Mononuclear cell (primary cell): Measurements from ENCODE around the gene KCTD5. TPM values are rescaled to one million over a fixed set of nuclear protein-coding genes. Genes with fewer than 3 reads are reported as not detected.

Source experiments
- H3K27me3 ChIP-seq: 2 replicates; pipeline ENCODE4 v1.6.0; 2011; ENCODE audit warnings: low read length, control low read depth; ENCODE audit not compliant: insufficient read depth
- H3K4me1 ChIP-seq: 2 replicates; pipeline ENCODE4 v1.5.1; 2011; ENCODE audit warnings: mild to moderate bottlenecking, low read length, control low read depth; ENCODE audit not compliant: insufficient read depth
- H3K4me3 ChIP-seq: 2 replicates; pipeline ENCODE4 v1.5.1; 2011; ENCODE audit warnings: mild to moderate bottlenecking, low read length, moderate library complexity
- H3K9me3 ChIP-seq: 2 replicates; pipeline ENCODE4 v1.5.1; 2011; ENCODE audit warnings: low read depth, mild to moderate bottlenecking, control low read depth, low read length
- total RNA-seq: library from RNA; depleted of rRNA; stranded (reverse); fragments of >200 nt; gene quantifications from one replicate; pipeline ENCODE4 v1.2.3, GENCODE V29; 2012

The KCTD5 gene
- total RNA-seq, 1 donor: 17.7 TPM

DNA sequence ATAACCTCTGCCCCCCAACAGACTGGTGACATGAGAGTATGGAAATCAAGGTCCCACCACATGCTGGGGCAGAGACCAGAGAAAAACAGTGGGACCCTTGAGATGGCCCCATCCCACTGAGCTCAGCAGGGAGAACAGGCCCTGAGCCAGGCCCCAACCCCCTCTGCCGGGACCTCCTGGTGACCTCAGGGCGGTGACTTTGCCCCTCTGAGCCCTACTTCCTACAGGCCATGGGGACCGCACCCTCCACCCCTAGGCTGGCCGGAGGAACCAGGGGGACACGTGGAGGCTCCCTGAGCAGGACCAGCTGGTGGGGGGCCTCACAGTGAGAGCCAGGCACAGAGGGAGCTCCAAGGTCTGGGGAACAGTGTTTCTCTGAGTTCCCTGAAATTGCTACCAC is 56.3 kb downstream of the KCTD5 start:
- no peaks in the 10 kb centered on the region for H3K27me3 ChIP-seq
- no peaks in the 10 kb centered on the region for H3K4me1 ChIP-seq
- no peak overlapping the region for H3K4me3 ChIP-seq
- H3K9me3 ChIP-seq: no peaks in the 10 kb centered on the region

DNA sequence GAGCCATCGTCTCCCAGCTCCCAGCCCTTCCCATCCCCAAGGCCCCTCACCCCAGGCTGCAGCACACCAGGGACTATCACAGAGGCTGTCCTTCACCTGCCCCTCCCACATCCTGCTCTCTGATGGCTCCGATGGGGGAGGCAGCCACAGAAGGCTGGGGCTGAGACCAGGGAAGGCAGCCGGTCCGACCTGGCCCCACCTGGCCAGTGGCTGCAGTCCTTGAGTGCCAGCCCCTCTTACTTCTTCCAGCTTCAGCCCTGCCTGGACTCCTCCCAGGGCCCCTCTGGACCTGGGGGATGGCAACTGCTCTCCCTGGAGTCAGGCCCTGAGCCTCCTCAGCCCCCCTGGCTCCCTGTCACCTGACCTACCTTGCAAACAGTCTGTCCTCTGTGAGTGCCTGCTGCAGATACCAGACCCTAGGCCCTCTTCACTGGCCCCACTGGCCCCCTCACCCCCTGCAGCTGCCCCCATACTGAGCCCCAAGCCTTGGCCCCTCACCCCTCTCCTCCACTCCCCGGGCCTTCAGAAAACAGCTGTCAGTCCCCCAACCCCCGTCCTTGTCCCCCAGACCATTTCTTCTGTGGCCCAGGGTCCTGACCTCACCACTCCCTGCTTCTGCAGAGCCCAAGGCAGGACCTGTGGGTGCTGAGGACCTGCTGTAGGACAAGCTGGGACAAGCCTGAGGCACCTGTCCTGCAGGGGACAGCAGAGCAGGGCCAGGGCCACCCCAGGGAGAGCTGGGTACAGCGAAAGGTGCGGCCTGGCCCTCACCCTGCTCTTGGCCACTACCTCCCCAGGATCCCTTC is 57.5 kb downstream of the KCTD5 start:
- H3K4me1 ChIP-seq: no peaks in the 10 kb centered on the region
- H3K4me3 ChIP-seq: no peak overlapping the region
- H3K9me3 ChIP-seq: no peaks in the 10 kb centered on the region
- H3K27me3 ChIP-seq: no peaks in the 10 kb centered on the region

DNA sequence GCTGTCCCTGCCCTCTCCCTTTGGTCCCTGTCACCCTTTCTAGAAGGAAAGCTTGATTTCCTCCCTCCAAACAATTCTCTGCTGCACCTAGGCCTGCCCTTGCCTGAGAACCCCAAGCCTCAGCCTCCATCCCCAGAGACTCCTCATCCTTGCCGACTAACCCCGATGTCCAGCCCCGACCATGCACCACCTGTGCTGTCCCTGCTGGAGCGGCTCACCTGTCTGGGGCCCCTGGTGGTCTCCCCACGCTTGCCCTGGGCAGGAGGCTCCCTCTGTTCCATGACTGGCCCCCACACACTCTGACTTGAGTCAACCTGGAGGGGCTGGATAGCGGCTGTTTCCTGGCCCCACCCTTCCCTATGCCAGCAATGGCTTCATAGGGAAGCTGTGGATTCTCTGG is 58.2 kb downstream of the KCTD5 start:
- Histone ChIP-seq H3K4me3 (no peak overlapping the region), H3K4me1 (no peaks in the 10 kb centered on the region)

DNA sequence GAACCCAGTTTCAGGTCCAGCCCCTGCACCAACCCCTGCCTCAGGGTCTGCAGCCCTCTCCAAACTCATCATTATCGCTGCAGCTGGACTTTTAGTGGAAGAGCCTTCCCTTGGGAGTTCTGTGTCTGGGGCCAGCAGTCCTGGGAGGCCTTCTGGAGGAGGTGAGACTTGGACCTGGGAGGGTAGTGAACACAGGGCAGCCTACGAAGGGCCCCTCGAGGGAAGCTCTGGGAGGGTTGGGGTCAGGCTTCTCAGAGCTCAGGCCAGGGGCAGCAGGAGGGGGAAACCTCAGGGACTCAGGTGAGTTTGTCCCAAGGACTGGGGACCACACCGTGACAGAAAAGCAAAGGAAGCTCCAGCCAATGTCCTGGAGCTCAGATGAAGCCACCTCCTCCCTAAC is 58.8 kb downstream of the KCTD5 start:
- no peaks in the 10 kb centered on the region for H3K9me3 ChIP-seq
- no peaks in the 10 kb centered on the region for H3K4me1 ChIP-seq
- no peaks in the 10 kb centered on the region for H3K27me3 ChIP-seq
- H3K4me3 ChIP-seq: no peak overlapping the region

More for the DNA sequence above, 58.2 kb downstream of the KCTD5 start:
- H3K27me3 ChIP-seq: no peaks in the 10 kb centered on the region
- H3K9me3 ChIP-seq: no peaks in the 10 kb centered on the region

DNA sequence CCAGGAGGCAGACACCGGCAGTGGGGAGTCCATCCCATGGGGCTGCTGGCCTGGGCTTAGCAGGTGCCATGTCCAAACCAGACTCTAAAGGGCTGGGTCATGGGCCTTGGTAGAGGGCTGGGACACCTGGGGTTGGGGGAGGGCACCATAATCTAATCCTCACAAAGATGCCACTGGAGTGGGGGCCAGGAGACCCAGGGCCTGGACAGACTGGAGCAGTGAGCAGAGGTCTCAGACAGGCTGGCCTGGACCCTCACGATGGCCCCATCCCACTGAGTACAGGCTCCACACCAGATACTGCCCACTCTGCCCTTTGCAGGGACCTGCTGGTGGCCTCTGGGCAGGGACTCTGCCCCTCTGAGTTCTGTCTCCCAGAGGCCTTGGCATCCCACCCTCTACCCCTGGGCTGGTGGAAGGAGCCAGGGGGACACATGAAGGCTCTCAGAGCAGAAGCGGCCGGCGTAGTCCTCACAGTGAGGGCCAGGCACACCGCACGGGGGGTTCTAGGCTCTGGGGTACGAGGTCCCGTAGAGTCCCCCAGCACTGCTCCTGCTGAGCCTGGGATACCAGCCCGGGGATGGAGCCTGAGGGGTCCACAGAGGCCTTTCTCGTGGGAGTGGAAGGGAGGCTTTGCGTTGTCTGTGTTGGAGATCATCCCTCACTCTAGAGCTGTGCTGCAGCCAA is 60.1 kb downstream of the KCTD5 start:
- Histone ChIP-seq H3K4me1 (no peaks in the 10 kb centered on the region), H3K27me3 (no peaks in the 10 kb centered on the region), H3K9me3 (no peaks in the 10 kb centered on the region), H3K4me3 (no peak overlapping the region)

DNA sequence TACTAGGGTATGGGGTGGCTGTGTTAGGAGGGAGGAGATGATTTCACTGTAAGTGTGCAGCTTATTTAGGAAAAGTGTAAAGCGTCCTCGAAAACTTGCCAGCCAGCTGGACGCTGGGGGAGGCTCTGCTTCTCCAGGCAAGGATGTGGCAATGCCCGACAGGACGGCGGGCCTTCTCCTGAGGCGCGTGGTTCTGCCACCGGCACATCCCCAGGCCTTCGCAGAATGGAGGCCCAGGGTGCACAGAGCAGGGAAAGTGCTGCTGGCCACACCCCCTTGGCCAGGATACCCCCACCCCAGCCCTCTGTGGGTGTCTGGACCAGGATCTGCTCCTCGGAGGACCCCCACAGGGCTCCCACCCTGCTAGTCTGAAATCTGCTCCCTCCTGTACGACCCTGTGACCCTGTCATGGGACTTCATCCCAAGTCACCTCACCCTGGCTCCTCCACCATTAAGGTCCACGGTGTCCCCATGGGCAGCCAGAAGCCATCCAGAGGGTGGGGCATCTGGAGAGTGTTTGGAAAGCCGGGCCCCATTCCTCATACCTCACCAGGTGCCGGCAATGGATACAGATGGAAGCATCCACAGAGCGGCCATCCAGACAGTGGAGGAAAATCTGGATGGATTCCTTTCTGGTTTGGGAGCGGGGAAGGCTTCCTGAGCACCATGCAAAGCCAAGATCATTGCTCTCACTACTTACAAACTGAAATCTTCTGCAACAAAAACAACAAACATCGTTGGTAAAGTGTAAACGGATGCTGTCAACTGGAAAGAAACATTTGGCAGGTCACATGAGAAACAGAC is 60.9 kb downstream of the KCTD5 start:
- Histone ChIP-seq H3K4me3 (no peak overlapping the region), H3K4me1 (no peaks in the 10 kb centered on the region), H3K9me3 (no peaks in the 10 kb centered on the region), H3K27me3 (no peaks in the 10 kb centered on the region)

DNA sequence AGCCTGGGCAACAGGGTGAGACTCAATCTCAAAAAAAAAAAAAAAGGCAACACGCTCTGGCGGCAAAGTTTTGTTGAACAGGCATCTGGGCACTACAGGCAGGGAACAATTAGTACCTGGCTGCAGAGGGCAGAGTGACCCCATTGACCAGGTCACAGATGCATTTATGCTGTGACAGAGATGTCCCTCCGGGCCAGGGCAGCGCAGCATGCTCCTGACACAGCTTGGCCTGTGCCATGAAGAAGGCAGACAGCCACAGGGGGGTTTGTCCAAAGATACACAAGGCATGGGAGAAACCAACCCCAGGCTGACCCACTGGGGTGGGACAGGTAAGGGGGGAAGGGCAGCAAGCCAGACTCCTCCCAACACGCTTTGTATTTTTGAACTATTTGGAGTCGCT is 62.4 kb downstream of the KCTD5 start:
- H3K4me1 ChIP-seq: no peaks in the 10 kb centered on the region
- H3K9me3 ChIP-seq: no peaks in the 10 kb centered on the region
- H3K4me3 ChIP-seq: no peak overlapping the region
- no peaks in the 10 kb centered on the region for H3K27me3 ChIP-seq

DNA sequence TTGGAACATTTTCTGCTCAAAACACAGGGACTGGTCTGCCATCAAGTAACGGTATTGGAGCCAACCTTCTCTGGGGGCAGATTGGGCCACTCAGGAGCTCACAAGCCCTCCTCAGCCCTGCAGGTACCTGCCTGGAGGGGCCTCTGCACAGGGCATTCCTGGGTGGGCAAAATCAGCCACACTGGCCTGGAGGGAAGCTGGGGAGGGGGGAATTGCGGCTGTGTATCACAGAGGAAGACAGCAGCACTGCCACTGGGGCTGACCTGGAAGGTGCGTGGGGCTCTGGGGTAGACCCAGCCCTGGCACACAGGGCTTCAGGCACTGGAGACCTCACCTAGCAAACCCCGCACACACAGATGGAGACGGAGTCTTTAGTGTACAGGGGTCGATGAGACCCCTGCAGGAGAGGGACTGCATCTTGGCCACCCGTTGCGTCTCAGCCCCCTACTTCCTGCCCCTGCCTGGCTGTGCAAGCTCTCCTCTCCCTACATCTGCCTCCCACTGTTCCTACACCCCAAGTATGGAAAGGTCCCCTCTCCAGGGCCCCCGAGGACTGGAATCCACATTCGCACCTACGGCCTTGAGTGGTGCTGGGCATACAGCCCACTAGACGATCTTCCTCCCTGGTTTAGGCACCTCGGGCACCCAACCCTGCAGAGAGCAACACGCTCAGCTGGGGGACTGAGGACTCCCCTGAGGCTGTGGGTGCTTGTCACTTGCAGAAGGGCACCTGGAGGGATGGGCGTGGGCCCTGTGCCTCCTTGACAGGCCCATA is 63.0 kb downstream of the KCTD5 start:
- Histone ChIP-seq H3K4me3 (no peak overlapping the region), H3K9me3 (no peaks in the 10 kb centered on the region), H3K27me3 (no peaks in the 10 kb centered on the region), H3K4me1 (no peaks in the 10 kb centered on the region)

DNA sequence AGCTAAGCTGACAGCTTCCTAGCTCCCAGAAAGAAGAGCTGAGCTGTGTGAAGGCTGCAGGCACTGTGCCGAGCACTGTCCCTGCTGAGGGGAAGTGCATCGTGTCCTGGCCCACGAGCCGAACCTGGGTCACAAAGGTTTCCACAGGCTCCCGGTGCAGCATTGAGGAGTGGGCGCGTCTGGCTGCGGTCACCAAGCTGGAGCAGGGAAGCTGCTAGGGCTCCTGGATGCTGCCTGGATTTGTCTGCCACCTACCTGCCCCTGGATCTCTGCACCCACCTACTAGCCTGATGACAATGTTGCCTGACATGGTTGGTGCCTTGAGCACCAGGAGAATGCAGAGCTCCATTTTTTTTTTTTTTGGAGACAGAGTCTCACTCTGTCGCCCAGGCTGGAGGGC is 63.6 kb downstream of the KCTD5 start:
- Histone ChIP-seq H3K9me3 (no peaks in the 10 kb centered on the region), H3K4me1 (peaks cover 1% of the 10 kb centered on the region), H3K27me3 (no peaks in the 10 kb centered on the region), H3K4me3 (no peak overlapping the region)

DNA sequence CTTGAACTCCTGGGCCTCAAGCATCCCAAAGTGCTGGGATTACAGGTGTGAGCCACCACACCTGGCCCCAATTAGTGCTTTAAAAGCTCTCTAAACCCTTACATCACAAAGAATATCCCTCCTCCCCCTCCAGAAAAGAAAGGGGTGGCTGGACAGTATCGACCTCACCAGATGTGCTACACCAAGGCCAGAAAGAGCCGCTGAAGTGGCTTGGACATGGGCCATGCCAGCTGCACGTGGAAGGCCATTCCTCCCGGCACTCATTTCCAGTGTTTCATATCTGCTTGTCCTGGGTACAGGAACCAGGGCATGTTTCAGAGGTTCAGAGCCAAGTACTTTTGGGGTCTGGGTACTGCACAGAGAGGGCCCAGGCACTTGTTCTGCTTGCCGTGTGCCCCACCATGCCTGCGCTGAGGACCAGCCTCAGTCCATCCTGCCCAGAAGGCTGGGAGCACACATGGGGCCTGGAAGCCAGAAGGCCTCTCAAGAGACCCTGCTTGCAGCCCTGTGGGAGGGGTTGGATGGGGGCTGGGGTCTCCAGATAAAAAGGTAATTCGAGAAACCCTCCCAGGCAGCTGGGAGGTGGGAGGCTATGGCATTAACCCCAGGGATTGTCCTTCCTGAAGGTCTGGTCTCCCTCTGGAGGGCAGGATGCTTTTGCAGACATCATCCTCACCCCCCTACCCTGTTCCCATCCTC is 66.6 kb downstream of the KCTD5 start:
- Histone ChIP-seq H3K4me3 (no peak overlapping the region), H3K4me1 (peaks cover 20% of the 10 kb centered on the region), H3K9me3 (no peaks in the 10 kb centered on the region), H3K27me3 (no peaks in the 10 kb centered on the region)

DNA sequence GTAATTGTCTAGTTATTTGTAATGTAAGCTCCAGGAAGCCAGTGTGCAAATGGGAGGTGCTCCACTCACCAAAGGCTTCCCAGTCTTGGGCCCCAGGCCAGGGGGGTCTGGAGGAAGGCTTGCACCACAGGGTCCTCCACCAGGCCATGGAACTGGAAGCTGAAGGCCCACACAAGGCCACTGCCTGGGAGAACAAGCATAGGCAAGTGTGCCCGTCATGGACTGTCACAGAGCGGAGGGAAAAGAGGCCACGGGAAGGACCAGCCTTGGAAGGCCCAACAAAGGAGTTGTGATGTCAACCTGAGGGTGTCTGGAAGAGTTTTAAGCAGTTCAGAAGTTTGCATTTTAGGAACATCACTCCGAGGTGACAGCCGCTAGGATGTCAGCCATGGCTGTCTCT is 67.2 kb downstream of the KCTD5 start:
- Histone ChIP-seq H3K4me1 (peaks cover 26% of the 10 kb centered on the region), H3K4me3 (no peak overlapping the region), H3K27me3 (no peaks in the 10 kb centered on the region), H3K9me3 (no peaks in the 10 kb centered on the region)

DNA sequence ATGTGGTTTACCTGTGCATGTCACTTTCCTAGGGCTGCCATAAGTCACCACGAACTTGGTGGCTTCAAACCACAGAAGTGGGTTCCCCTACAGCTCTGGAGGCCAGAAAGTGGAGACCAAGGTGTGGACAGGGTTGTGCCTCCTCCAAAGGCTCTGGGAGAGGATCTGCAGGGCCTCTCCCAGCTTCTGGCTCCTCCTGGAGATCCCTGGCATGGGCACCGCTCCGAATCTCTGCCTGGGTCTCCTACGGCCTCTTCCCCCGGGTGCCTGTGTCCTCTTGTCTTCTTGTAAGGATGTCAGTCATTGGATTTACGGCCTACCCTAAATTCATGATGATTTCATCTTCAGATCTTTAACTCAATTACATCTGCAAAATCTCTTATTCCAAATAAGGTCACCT is 67.6 kb downstream of the KCTD5 start:
- no peaks in the 10 kb centered on the region for H3K27me3 ChIP-seq
- H3K4me3 ChIP-seq: no peak overlapping the region

DNA sequence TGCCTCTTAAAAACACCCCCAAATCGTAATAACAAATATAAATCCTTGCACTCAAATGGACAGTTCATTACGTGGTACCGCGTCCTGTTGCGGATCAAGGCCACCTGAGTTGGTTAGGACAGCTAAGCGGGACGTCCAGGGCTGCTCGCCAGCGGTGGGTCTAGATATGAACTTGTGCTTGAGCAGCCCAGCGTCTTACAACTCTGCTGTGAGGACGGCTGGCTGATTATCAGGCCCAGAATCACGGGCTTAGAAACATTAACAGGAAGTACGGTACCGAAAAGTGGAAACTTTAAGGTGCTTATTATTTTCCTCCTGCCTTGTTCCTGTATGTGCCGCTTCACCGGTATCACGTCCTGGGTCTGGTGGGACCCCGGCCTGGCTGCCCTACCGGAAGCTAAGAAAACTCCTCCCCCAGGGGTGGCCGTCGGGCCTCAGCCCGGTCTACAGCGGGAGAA is 69.3 kb downstream of the KCTD5 start:
- peaks cover 47% of the 10 kb centered on the region for H3K4me1 ChIP-seq

More for the DNA sequence above, 67.6 kb downstream of the KCTD5 start:
- H3K4me1 ChIP-seq: peaks cover 31% of the 10 kb centered on the region
- H3K9me3 ChIP-seq: no peaks in the 10 kb centered on the region

More for the DNA sequence above, 69.3 kb downstream of the KCTD5 start:
- peak overlapping the region; percentile 76 for H3K4me3 ChIP-seq
- no peaks in the 10 kb centered on the region for H3K9me3 ChIP-seq
- no peaks in the 10 kb centered on the region for H3K27me3 ChIP-seq
